Measurements from ENCODE around the gene RBM26.

The RBM26 gene

GRCh38 chr13:79447141-79447540, 41.1 kb upstream of the RBM26 start:
- DNase-seq (ENCODE audit: extremely low read depth, low read depth): no peak
- no peak for TF ChIP-seq CTCF (IDR thresholded peaks at IDR 0.05; ENCODE audit: low read depth, low read length)

DNA sequence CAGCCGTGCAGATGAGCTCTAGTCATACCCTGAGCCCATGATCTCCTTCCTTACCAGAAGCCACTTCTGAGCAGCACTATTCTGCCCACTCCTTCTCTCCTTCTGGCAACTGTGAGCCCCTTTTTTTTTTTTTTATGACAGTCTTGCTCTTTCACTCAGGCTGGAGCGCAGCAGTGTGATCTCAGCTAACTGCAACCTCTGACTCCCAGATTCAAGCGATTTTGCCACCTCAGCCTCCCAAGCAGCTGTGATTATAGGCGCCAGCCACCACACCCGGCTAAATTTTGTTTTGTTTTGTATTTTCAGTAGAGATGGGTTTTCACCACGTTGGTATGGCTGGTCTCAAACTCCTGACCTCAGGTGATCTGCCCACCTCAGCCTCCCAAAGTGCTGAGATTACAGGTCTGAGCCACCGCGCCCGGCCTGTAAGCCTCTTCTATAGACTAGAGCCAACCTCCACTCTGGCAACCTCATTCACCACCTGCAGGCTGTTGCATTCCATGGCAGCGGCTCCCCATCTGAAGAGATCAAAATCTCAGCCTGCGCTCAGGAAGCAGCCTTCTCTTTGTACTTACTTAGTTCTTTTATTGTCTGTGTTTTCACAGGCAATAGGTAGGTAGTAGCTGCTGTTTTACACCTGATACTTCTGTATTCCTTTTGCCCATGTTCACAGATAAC, 40.1 kb upstream of the RBM26 start:
- no peak for TF ChIP-seq CTCF (IDR thresholded peaks at IDR 0.05; ENCODE audit: low read depth, low read length)
- DNase-seq (ENCODE audit: extremely low read depth, low read depth): no peak

DNA sequence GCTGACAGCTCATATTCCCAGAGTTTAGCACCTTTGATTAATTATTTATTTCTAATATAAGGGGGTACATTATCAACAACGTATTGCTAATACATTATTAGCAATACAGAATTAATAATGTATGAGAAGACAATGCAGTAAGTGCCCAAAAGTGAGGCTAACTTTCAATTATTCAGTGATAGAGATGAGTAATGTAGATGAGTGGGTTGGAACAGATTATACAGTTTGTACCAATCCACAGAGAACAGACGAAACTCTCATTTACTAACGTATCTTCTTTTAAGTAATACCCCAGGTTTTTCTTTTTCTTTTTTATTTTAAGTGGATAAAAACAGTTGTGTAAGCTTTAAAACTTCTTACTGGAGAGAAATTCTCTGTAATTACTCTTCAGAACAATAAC, 36.7 kb upstream of the RBM26 start:
- DNase-seq (ENCODE audit: extremely low read depth, low read depth): no peak
- no peak for TF ChIP-seq CTCF (IDR thresholded peaks at IDR 0.05; ENCODE audit: low read depth, low read length)

DNA sequence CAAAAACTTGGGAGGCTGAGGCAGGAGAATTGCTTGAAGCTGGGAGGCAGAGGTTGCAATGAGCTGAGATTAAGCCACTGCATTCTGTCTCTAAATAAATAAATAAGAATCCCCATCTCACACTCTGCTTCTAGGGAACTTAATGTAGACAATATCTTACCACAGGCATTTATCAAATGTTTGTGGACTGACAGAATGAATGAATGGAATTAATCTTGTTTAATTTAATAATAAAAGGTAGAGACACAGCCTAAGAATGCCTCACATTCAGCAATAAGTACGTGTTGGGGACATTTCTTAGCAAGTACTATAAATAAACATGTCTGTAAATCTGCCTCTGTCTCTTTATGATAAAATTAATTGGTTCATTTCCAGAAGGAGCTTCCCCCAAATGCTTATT, 36.2 kb upstream of the RBM26 start:
- DNase-seq (ENCODE audit: extremely low read depth, low read depth): no peak
- TF ChIP-seq CTCF (IDR thresholded peaks at IDR 0.05; ENCODE audit: low read depth, low read length): no peak

- no peak for DNase-seq (ENCODE audit: extremely low read depth, low read depth)
- no peak for TF ChIP-seq CTCF (IDR thresholded peaks at IDR 0.05; ENCODE audit: low read depth, low read length)
These were observed 35.0 kb upstream of the RBM26 start for GRCh38 chr13:79440958-79441528.

GRCh38 chr13:79439275-79439674, 33.2 kb upstream of the RBM26 start:
- no peak for DNase-seq (ENCODE audit: extremely low read depth, low read depth)
- no peak for TF ChIP-seq CTCF (IDR thresholded peaks at IDR 0.05; ENCODE audit: low read depth, low read length)

GRCh38 chr13:79435561-79435990, 29.5 kb upstream of the RBM26 start:
- TF ChIP-seq CTCF (IDR thresholded peaks at IDR 0.05; ENCODE audit: low read depth, low read length): no peak
- no peak for DNase-seq (ENCODE audit: extremely low read depth, low read depth)

All from AG09319 (cell line).